Raji (cell line): Measurements from ENCODE around the gene HNRNPK.

ENCODE experiments used
- POLR2A ChIP-seq: IDR thresholded peaks from 2 replicates; pipeline ENCODE4 v1.6.1; 2011; ENCODE audit warnings: low read depth, low read length, control low read depth; ENCODE audit not compliant: insufficient read depth

HNRNPK gene

GRCh38 chr9:83979812-83980394 lies at the start of gene HNRNPK:
HNRNPK (minus strand) TSS chr9:83980215; CDS start chr9:83978252, 1,963 bp downstream.
- peak; percentile 31; the same call in 1 of the 2 replicates for TF ChIP-seq POLR2A

GRCh38 chr9:84027201-84027600 lies 47.2 kb upstream of the HNRNPK start:
- TF ChIP-seq POLR2A, result no peak

GRCh38 chr9:84024041-84024575 lies 44.1 kb upstream of the HNRNPK start:
- no peak for TF ChIP-seq POLR2A

- TF ChIP-seq POLR2A, result no peak
Observed at GRCh38 chr9:84007662-84008061, 27.6 kb upstream of the HNRNPK start.

GRCh38 chr9:84003246-84003645 lies 23.2 kb upstream of the HNRNPK start:
- TF ChIP-seq POLR2A, result no peak

GRCh38 chr9:84002344-84002743 lies 22.3 kb upstream of the HNRNPK start:
- TF ChIP-seq POLR2A, result no peak

- TF ChIP-seq POLR2A, result no peak
Observed at GRCh38 chr9:84001621-84002020, 21.6 kb upstream of the HNRNPK start.

GRCh38 chr9:84000186-84000585 lies 20.2 kb upstream of the HNRNPK start:
- TF ChIP-seq POLR2A, result no peak

GRCh38 chr9:83999141-83999918 lies 19.3 kb upstream of the HNRNPK start:
- TF ChIP-seq POLR2A, result no peak

GRCh38 chr9:83996126-83996525 lies 16.1 kb upstream of the HNRNPK start:
- TF ChIP-seq POLR2A, result no peak

GRCh38 chr9:83992901-83993300 lies 12.9 kb upstream of the HNRNPK start:
- TF ChIP-seq POLR2A, result no peak

GRCh38 chr9:83992407-83992806 lies 12.4 kb upstream of the HNRNPK start:
- TF ChIP-seq POLR2A, result no peak

GRCh38 chr9:83991355-83991754 lies 11.3 kb upstream of the HNRNPK start:
- TF ChIP-seq POLR2A, result no peak

- TF ChIP-seq POLR2A, result no peak
Observed at GRCh38 chr9:83988411-83988810, 8.4 kb upstream of the HNRNPK start.

- no peak for TF ChIP-seq POLR2A
Observed at GRCh38 chr9:83987402-83987791, 7.4 kb upstream of the HNRNPK start.

GRCh38 chr9:83986765-83987401 lies 6.9 kb upstream of the HNRNPK start:
- no peak for TF ChIP-seq POLR2A
